ENCODE results near the gene ATP6AP1.

Gene ATP6AP1

GRCh38 chrX:154462396-154462795 is 33.9 kb downstream of the ATP6AP1 start:
- DNase-seq (ENCODE audit: insufficient read length) (no peak), FAIRE-seq (no peak)
- no peak for TF ChIP-seq POLR2A (IDR thresholded peaks at IDR 0.05; ENCODE audit: low read depth, low read length)
- no peak for TF ChIP-seq POLR2AphosphoS5 (IDR thresholded peaks at IDR 0.05; ENCODE audit: low read depth, low read length)
- no peak for TF ChIP-seq TAF1 (IDR thresholded peaks at IDR 0.05; ENCODE audit: borderline replicate concordance, low read depth, low read length)

GRCh38 chrX:154463611-154464220 is 35.2 kb downstream of the ATP6AP1 start:
- FAIRE-seq: no peak
- DNase-seq (ENCODE audit: insufficient read length): no peak
- no peak for TF ChIP-seq TAF1 (IDR thresholded peaks at IDR 0.05; ENCODE audit: borderline replicate concordance, low read depth, low read length)
- no peak for TF ChIP-seq POLR2AphosphoS5 (IDR thresholded peaks at IDR 0.05; ENCODE audit: low read depth, low read length)
- TF ChIP-seq POLR2A (IDR thresholded peaks at IDR 0.05; ENCODE audit: low read depth, low read length): no peak

DNA sequence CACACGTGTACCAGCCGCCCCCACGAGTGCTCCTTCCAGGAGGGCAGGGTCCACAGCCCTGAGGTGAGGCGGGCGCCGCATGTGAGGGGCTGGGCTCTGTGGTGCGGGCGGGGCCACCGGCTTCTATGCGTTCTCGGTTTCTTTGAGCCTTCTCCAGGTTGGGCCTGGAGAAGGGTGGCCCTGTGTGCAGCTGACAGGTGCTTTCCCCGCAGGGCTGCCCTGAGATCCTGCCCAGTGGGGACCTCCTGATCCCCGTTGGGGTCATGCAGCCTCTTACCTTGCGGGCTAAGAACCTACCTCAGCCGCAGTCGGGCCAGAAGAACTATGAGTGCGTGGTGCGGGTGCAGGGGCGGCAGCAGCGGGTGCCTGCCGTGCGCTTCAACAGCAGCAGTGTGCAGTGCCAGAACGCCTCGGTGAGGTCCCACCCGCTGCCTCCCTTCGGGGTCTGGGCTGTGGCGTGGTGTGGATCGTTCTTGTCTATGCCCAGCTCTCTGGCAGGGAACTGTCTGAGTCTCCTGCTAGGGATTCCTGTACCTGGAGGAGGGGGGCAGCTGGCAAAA is 36.4 kb downstream of the ATP6AP1 start:
- DNase-seq (ENCODE audit: insufficient read length): no peak
- TF ChIP-seq POLR2A (IDR thresholded peaks at IDR 0.05; ENCODE audit: low read depth, low read length) (no peak), TAF1 (IDR thresholded peaks at IDR 0.05; ENCODE audit: borderline replicate concordance, low read depth, low read length) (no peak), POLR2AphosphoS5 (IDR thresholded peaks at IDR 0.05; ENCODE audit: low read depth, low read length) (no peak)
- no peak for FAIRE-seq

DNA sequence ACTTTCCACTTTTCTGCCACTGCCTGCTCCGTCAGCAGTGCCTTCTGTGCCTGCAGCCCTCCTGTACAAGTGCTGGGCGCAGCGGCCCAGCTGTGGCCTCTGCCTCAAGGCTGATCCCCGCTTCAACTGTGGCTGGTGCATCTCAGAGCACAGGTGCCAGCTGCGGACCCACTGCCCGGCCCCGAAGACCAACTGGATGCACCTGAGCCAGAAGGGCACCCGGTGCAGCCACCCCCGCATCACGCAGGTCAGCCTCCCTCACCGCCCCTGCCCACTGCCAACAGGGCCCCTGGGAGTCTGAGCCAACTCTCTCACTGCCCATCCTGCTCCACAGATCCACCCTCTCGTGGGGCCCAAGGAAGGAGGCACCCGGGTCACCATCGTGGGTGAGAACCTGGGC is 37.1 kb downstream of the ATP6AP1 start:
- FAIRE-seq: no peak
- TF ChIP-seq POLR2A (IDR thresholded peaks at IDR 0.05; ENCODE audit: low read depth, low read length): no peak
- TF ChIP-seq TAF1 (IDR thresholded peaks at IDR 0.05; ENCODE audit: borderline replicate concordance, low read depth, low read length): no peak
- no peak for TF ChIP-seq POLR2AphosphoS5 (IDR thresholded peaks at IDR 0.05; ENCODE audit: low read depth, low read length)
- no peak for DNase-seq (ENCODE audit: insufficient read length)

- no peak for DNase-seq (ENCODE audit: insufficient read length)
- FAIRE-seq: no peak
- no peak for TF ChIP-seq TAF1 (IDR thresholded peaks at IDR 0.05; ENCODE audit: borderline replicate concordance, low read depth, low read length)
- TF ChIP-seq POLR2A (IDR thresholded peaks at IDR 0.05; ENCODE audit: low read depth, low read length): no peak
- no peak for TF ChIP-seq POLR2AphosphoS5 (IDR thresholded peaks at IDR 0.05; ENCODE audit: low read depth, low read length)
Measured at GRCh38 chrX:154466036-154466435, 37.6 kb downstream of the ATP6AP1 start.

DNA sequence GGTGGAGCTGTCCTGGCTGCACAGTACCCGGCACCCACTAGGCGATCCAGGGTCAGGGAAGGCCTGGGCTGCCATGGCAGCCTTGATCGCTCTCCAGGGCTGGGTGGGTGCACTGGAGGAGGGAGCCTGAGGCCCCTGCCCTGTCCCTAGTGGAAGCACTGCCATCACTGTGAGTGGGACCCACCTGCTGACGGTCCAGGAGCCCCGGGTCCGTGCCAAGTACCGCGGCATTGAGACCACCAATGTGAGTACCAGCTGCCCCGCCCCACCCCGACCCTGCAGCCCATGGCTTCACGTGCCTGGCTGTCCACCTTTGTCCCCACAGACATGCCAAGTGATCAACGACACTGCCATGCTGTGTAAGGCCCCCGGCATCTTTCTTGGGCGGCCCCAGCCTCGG is 38.4 kb downstream of the ATP6AP1 start:
- TF ChIP-seq POLR2A (IDR thresholded peaks at IDR 0.05; ENCODE audit: low read depth, low read length): no peak
- TF ChIP-seq TAF1 (IDR thresholded peaks at IDR 0.05; ENCODE audit: borderline replicate concordance, low read depth, low read length): no peak
- no peak for TF ChIP-seq POLR2AphosphoS5 (IDR thresholded peaks at IDR 0.05; ENCODE audit: low read depth, low read length)
- DNase-seq (ENCODE audit: insufficient read length): no peak
- FAIRE-seq: no peak

DNA sequence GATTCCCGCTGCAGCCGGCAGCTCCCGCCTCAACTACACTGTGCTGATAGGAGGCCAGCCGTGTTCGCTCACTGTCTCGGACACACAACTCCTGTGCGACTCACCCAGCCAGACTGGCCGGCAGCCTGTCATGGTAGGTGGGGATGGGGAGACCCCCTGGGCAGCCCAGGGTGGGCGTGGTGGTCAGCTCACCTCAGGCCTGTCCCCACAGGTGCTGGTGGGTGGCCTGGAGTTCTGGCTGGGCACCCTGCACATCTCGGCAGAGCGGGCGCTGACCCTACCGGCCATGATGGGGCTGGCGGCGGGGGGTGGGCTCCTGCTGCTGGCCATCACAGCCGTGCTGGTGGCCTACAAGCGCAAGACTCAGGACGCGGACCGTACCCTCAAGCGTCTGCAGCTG is 39.1 kb downstream of the ATP6AP1 start:
- DNase-seq (ENCODE audit: insufficient read length) (no peak), FAIRE-seq (no peak)
- TF ChIP-seq POLR2A (IDR thresholded peaks at IDR 0.05; ENCODE audit: low read depth, low read length): no peak
- no peak for TF ChIP-seq TAF1 (IDR thresholded peaks at IDR 0.05; ENCODE audit: borderline replicate concordance, low read depth, low read length)
- no peak for TF ChIP-seq POLR2AphosphoS5 (IDR thresholded peaks at IDR 0.05; ENCODE audit: low read depth, low read length)

GRCh38 chrX:154468217-154468616 is 39.7 kb downstream of the ATP6AP1 start:
- TF ChIP-seq POLR2A (IDR thresholded peaks at IDR 0.05; ENCODE audit: low read depth, low read length) (no peak), POLR2AphosphoS5 (IDR thresholded peaks at IDR 0.05; ENCODE audit: low read depth, low read length) (no peak), TAF1 (IDR thresholded peaks at IDR 0.05; ENCODE audit: borderline replicate concordance, low read depth, low read length) (no peak)
- DNase-seq (ENCODE audit: insufficient read length) (no peak), FAIRE-seq (no peak)

DNA sequence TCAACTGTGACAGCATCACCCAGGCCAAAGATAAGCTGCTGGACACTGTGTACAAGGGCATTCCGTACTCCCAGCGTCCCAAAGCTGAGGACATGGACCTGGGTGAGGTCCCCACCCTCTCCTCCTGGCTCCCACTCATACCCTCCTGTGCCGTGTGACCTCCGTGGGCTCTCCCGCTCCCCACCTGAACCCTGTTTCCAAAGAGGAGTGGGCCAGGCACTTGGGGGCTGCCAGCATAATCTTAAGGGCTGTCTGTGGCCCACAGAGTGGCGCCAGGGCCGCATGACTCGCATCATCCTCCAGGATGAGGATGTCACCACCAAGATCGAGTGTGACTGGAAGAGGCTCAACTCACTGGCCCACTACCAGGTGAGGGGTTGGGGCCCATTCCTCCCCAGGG is 40.6 kb downstream of the ATP6AP1 start:
- TF ChIP-seq POLR2A (IDR thresholded peaks at IDR 0.05; ENCODE audit: low read depth, low read length) (no peak), TAF1 (IDR thresholded peaks at IDR 0.05; ENCODE audit: borderline replicate concordance, low read depth, low read length) (no peak), POLR2AphosphoS5 (IDR thresholded peaks at IDR 0.05; ENCODE audit: low read depth, low read length) (no peak)
- DNase-seq (ENCODE audit: insufficient read length) (no peak), FAIRE-seq (no peak)

- TF ChIP-seq POLR2A (IDR thresholded peaks at IDR 0.05; ENCODE audit: low read depth, low read length) (no peak), POLR2AphosphoS5 (IDR thresholded peaks at IDR 0.05; ENCODE audit: low read depth, low read length) (no peak), TAF1 (IDR thresholded peaks at IDR 0.05; ENCODE audit: borderline replicate concordance, low read depth, low read length) (no peak)
- FAIRE-seq: no peak
- no peak for DNase-seq (ENCODE audit: insufficient read length)
Measured at GRCh38 chrX:154469880-154470279, 41.4 kb downstream of the ATP6AP1 start.

DNA sequence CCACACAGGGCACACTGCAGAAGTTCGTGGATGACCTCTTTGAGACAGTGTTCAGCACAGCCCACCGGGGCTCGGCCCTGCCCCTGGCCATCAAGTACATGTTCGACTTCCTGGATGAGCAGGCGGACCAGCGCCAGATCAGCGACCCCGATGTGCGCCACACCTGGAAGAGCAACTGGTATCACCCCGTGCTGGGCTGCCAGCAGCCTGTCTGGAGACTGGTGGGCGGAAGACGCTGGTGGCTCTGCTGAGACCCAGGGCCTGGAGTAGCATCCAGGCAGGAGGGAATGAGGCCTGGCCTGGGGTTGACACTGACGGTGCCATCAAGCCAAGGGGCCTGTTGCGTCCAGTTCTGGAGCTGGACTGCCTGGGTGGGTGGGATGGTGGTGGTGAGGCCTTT is 42.0 kb downstream of the ATP6AP1 start:
- DNase-seq (ENCODE audit: insufficient read length): no peak
- FAIRE-seq: no peak
- TF ChIP-seq POLR2A (IDR thresholded peaks at IDR 0.05; ENCODE audit: low read depth, low read length): no peak
- no peak for TF ChIP-seq TAF1 (IDR thresholded peaks at IDR 0.05; ENCODE audit: borderline replicate concordance, low read depth, low read length)
- TF ChIP-seq POLR2AphosphoS5 (IDR thresholded peaks at IDR 0.05; ENCODE audit: low read depth, low read length): no peak

DNA sequence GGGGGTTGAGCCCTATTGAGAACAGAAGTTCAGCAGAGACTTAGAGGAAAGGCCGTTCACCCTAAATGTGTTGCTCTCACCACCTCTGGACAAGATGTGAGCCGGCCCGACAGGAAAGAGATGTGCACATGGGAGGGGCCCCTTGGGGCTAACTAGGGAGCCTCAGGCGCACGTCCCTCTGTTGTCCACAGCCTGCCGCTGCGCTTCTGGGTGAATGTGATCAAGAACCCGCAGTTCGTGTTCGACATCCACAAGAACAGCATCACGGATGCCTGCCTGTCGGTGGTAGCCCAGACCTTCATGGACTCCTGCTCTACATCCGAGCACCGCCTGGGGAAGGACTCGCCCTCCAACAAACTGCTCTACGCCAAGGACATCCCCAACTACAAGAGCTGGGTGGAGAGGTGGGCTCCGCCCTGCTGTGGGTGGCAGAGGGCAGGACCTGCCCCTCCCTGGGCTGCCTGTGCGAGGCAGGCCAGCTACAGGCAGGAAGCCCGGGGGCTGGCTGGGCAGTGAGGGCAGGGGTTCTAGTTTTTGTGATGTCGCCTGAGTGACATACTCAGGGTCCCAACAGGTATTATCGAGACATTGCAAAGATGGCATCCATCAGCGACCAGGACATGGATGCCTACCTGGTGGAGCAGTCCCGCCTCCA is 42.6 kb downstream of the ATP6AP1 start:
- no peak for FAIRE-seq
- DNase-seq (ENCODE audit: insufficient read length): no peak
- TF ChIP-seq TAF1 (IDR thresholded peaks at IDR 0.05; ENCODE audit: borderline replicate concordance, low read depth, low read length) (no peak), POLR2A (IDR thresholded peaks at IDR 0.05; ENCODE audit: low read depth, low read length) (no peak), POLR2AphosphoS5 (IDR thresholded peaks at IDR 0.05; ENCODE audit: low read depth, low read length) (no peak)

Data from GM12892 (cell line).